ENCODE data around the gene TERF2IP.

DNA sequence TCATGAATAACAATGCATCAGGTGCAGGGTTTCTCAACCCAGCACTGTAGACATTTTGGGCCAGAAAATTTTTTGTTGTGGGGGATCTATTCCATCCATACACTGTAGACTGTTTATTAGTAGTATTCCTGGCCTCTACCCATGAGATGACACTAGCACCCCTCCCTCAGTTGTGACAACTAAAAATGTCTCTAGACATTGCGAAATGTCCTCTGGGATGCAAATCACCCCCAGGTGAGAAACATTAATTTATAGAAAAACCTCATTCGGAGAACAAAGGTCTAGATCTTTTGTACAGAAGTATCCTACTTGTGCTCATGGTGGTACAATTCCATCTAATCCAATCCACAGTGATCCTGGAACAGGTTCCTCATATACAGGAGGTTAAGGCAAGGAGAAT is 28.8 kb upstream of the TERF2IP start:
- TF ChIP-seq, protein P1, sequence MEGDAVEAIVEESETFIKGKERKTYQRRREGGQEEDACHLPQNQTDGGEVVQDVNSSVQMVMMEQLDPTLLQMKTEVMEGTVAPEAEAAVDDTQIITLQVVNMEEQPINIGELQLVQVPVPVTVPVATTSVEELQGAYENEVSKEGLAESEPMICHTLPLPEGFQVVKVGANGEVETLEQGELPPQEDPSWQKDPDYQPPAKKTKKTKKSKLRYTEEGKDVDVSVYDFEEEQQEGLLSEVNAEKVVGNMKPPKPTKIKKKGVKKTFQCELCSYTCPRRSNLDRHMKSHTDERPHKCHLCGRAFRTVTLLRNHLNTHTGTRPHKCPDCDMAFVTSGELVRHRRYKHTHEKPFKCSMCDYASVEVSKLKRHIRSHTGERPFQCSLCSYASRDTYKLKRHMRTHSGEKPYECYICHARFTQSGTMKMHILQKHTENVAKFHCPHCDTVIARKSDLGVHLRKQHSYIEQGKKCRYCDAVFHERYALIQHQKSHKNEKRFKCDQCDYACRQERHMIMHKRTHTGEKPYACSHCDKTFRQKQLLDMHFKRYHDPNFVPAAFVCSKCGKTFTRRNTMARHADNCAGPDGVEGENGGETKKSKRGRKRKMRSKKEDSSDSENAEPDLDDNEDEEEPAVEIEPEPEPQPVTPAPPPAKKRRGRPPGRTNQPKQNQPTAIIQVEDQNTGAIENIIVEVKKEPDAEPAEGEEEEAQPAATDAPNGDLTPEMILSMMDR (conservative IDR thresholded peaks at IDR 0.05; ENCODE audit: low read depth, low read length), result no peak
- TF ChIP-seq EZH2 (IDR thresholded peaks at IDR 0.05; ENCODE audit: borderline replicate concordance, low read depth, low read length, poor library complexity, severe bottlenecking), result no peak

Measured in A673 (cell line).